ENCODE results near the gene DPH2. TPM values are rescaled to one million over a fixed set of nuclear protein-coding genes. Genes with fewer than 3 reads are reported as not detected.

DPH2 gene
- total and polyA plus RNA-seq, 7 donors = 37.8 to 123 (median 53.7) TPM

- no peak for DNase-seq
- Histone ChIP-seq H3K27ac (peak overlapping the region; percentile 97), H3K4me1 (peaks cover 51% of the 10 kb centered on the region), H3K9me3 (no peaks in the 10 kb centered on the region), H3K36me3 (ENCODE audit: insufficient read depth in 1 of 2, low read depth in 1 of 2) (peaks cover 2 to 40% of the 10 kb centered on the region in 2 donors), H3K4me3 (peak overlapping the region; percentile 94), H3K27me3 (ENCODE audit: insufficient read depth in 3 of 3, low read length in 2 of 3) (no peaks in the 10 kb centered on the region)
- ATAC-seq = no peak
- WGBS, 3 donors = 23 to 32% (median 25%) methylated on average over 9 of the region's 9 CpGs
- intact Hi-C loops (cut with DNase I) = no loop called here
- TF ChIP-seq CTCF (IDR thresholded peaks at IDR 0.05) = no peak
Measured at GRCh38 chr1:43973981-43974442, 4.2 kb downstream of the DPH2 start.

- peak; percentile 80 to 85 (median 82) for ATAC-seq
- Histone ChIP-seq H3K36me3 (ENCODE audit: insufficient read depth in 1 of 2, low read depth in 1 of 2) (peaks cover 2 to 40% of the 10 kb centered on the region in 2 donors), H3K4me3 (peak within 1 kb of the TSS; percentile 94), H3K4me1 (peaks cover 51% of the 10 kb centered on the region), H3K27me3 (ENCODE audit: insufficient read depth in 3 of 3, low read length in 2 of 3) (no peaks in the 10 kb centered on the region), H3K27ac (peak within 1 kb of the TSS; percentile 97), H3K9me3 (no peaks in the 10 kb centered on the region)
- WGBS, 3 donors = 0 to 1% (median 0%) methylated on average over 55 to 93 of the region's 93 CpGs
- intact Hi-C loops (cut with DNase I) = no loop called here
- TF ChIP-seq CTCF (IDR thresholded peaks at IDR 0.05) = peak; percentile 25
- DNase-seq = peak; percentile 97 to 99
Measured at GRCh38 chr1:43974443-43975248, 4.8 kb downstream of the DPH2 start, which contains the start of gene ATP6V0B. TSS of gene ATP6V0B (plus strand) at chr1:43974960. CDS start at chr1:43975041, 81 bp downstream.

GRCh38 chr1:43975249-43975961 is 5.6 kb downstream of the DPH2 start:
- ATAC-seq = peak in 2 of 4 donors; percentile 7 to 12
- Histone ChIP-seq H3K27ac (peak overlapping the region; percentile 97), H3K9me3 (no peaks in the 10 kb centered on the region), H3K4me3 (peak overlapping the region; percentile 94), H3K4me1 (peaks cover 50% of the 10 kb centered on the region), H3K27me3 (ENCODE audit: insufficient read depth in 3 of 3, low read length in 2 of 3) (no peaks in the 10 kb centered on the region), H3K36me3 (ENCODE audit: insufficient read depth in 1 of 2, low read depth in 1 of 2) (peaks cover 2 to 40% of the 10 kb centered on the region in 2 donors)
- DNase-seq = peak; percentile 64 to 79
- intact Hi-C loops (cut with DNase I) = no loop called here
- no peak for TF ChIP-seq CTCF (IDR thresholded peaks at IDR 0.05)
- 2 to 3% (median 2%) methylated on average over 26 to 34 of the region's 34 CpGs for WGBS, 3 donors

- no peak for TF ChIP-seq CTCF (IDR thresholded peaks at IDR 0.05)
- no peak for ATAC-seq
- Histone ChIP-seq H3K4me1 (peaks cover 46% of the 10 kb centered on the region), H3K4me3 (peak overlapping the region; percentile 94), H3K9me3 (no peaks in the 10 kb centered on the region), H3K27me3 (ENCODE audit: insufficient read depth in 3 of 3, low read length in 2 of 3) (no peaks in the 10 kb centered on the region), H3K36me3 (ENCODE audit: insufficient read depth in 1 of 2, low read depth in 1 of 2) (peaks cover 2 to 40% of the 10 kb centered on the region in 2 donors), H3K27ac (no peak overlapping the region)
- DNase-seq = no peak
- WGBS, 3 donors = 76 to 89% (median 79%) methylated on average over 4 of the region's 4 CpGs
- intact Hi-C loops (cut with DNase I) = no loop called here
Measured at GRCh38 chr1:43976045-43976444, 6.2 kb downstream of the DPH2 start.
